ENCODE data around the gene RCC1.

GRCh38 chr1:28494737-28495136 is 11.1 kb upstream of the RCC1 start:
- TF ChIP-seq CTCF (IDR thresholded peaks at IDR 0.05; ENCODE audit: low read depth, low read length, missing input control): no peak
- TF ChIP-seq, protein P1, sequence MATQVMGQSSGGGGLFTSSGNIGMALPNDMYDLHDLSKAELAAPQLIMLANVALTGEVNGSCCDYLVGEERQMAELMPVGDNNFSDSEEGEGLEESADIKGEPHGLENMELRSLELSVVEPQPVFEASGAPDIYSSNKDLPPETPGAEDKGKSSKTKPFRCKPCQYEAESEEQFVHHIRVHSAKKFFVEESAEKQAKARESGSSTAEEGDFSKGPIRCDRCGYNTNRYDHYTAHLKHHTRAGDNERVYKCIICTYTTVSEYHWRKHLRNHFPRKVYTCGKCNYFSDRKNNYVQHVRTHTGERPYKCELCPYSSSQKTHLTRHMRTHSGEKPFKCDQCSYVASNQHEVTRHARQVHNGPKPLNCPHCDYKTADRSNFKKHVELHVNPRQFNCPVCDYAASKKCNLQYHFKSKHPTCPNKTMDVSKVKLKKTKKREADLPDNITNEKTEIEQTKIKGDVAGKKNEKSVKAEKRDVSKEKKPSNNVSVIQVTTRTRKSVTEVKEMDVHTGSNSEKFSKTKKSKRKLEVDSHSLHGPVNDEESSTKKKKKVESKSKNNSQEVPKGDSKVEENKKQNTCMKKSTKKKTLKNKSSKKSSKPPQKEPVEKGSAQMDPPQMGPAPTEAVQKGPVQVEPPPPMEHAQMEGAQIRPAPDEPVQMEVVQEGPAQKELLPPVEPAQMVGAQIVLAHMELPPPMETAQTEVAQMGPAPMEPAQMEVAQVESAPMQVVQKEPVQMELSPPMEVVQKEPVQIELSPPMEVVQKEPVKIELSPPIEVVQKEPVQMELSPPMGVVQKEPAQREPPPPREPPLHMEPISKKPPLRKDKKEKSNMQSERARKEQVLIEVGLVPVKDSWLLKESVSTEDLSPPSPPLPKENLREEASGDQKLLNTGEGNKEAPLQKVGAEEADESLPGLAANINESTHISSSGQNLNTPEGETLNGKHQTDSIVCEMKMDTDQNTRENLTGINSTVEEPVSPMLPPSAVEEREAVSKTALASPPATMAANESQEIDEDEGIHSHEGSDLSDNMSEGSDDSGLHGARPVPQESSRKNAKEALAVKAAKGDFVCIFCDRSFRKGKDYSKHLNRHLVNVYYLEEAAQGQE (IDR thresholded peaks at IDR 0.05): no peak
- TF ChIP-seq GABPA (IDR thresholded peaks at IDR 0.05 in 1 of 2, conservative IDR thresholded peaks at IDR 0.05 in 1 of 2): no peak
- no peak for TF ChIP-seq NR2F2 (IDR thresholded peaks at IDR 0.05)
- TF ChIP-seq, protein P2, sequence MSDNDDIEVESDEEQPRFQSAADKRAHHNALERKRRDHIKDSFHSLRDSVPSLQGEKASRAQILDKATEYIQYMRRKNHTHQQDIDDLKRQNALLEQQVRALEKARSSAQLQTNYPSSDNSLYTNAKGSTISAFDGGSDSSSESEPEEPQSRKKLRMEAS (IDR thresholded peaks at IDR 0.05): no peak
- TF ChIP-seq, protein P3, sequence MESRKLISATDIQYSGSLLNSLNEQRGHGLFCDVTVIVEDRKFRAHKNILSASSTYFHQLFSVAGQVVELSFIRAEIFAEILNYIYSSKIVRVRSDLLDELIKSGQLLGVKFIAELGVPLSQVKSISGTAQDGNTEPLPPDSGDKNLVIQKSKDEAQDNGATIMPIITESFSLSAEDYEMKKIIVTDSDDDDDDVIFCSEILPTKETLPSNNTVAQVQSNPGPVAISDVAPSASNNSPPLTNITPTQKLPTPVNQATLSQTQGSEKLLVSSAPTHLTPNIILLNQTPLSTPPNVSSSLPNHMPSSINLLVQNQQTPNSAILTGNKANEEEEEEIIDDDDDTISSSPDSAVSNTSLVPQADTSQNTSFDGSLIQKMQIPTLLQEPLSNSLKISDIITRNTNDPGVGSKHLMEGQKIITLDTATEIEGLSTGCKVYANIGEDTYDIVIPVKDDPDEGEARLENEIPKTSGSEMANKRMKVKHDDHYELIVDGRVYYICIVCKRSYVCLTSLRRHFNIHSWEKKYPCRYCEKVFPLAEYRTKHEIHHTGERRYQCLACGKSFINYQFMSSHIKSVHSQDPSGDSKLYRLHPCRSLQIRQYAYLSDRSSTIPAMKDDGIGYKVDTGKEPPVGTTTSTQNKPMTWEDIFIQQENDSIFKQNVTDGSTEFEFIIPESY (IDR thresholded peaks at IDR 0.05): no peak
- no peak for TF ChIP-seq TAF1 (conservative IDR thresholded peaks at IDR 0.05)
- no peak for TF ChIP-seq EGR1 (IDR thresholded peaks at IDR 0.05; ENCODE audit: low read depth in 2 of 2)
- TF ChIP-seq HNF4G (IDR thresholded peaks at IDR 0.05): no peak
- no peak for TF ChIP-seq JUND (IDR thresholded peaks at IDR 0.05)
- TF ChIP-seq FOXA1 (IDR thresholded peaks at IDR 0.05): no peak
- TF ChIP-seq RAD21 (IDR thresholded peaks at IDR 0.05): no peak
- TF ChIP-seq, protein P4, sequence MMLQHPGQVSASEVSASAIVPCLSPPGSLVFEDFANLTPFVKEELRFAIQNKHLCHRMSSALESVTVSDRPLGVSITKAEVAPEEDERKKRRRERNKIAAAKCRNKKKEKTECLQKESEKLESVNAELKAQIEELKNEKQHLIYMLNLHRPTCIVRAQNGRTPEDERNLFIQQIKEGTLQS (IDR thresholded peaks at IDR 0.05): no peak

Measured in liver (tissue), 3 donors.